NCI-H128 (cell line): ENCODE measurements around the gene GABBR1.

Source experiments
- DNase-seq: peaks from one replicate; lab custom pipeline; 2025; ENCODE audit not compliant: unreplicated experiment; lab: John Stamatoyannopoulos, UW

Gene GABBR1

DNA sequence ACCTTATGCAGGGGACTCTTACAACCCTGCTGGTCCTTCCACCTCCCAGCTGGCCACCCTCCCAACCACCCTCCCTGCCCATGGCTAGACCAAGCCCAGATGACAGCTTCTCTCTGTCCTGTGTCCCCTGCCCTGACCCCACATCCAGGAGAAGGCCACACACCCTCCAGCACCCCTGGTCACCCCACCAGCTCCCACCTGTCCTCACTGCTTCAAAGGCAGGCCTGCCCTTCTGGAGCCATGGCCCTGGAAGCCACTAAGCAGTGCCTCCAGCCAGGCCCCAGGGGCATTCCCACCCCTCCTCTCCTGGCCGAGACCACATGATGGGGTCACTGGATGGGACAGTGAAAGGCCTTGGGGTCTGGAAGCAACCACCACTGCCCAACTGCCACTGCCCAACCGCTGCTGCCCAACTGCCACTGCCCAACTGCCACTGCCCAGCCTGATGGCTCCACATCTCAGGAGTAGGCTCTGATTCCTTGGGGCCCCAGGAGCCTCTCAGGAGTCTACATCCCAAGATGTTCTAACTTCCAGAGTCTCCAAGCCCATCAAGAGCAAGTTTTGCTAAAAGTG lies 103.9 kb downstream of the GABBR1 start:
- no peak for DNase-seq

DNA sequence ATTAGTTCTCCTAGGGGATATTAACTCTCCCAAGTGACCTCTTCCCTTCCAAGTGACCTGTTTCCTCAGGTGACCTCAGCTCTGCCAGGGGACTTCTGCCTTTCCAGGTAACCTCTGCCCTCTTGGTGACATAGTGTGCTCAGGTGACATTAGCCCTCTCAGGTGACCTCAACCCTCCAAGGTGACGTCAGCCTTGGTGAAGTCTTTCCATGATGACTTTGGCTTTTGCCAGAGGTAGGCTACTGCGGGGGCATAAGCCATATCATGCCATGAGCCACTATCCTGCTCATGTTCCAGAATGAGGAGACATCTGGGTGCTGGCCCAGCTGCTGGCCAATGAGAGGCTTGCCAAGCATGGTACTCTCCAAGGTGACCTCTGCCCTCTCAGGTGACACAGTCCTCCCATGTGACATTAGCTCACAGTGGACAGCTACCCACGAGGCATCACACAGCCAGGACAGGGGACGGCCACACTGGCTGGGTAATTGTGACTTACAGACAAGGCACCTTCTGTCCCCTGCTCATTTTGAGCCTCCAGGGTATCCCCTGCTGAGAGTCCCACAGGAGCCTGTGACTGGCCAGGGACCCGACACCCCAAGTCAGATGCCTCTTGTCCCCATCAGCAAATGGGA lies 104.6 kb downstream of the GABBR1 start:
- no peak for DNase-seq

DNA sequence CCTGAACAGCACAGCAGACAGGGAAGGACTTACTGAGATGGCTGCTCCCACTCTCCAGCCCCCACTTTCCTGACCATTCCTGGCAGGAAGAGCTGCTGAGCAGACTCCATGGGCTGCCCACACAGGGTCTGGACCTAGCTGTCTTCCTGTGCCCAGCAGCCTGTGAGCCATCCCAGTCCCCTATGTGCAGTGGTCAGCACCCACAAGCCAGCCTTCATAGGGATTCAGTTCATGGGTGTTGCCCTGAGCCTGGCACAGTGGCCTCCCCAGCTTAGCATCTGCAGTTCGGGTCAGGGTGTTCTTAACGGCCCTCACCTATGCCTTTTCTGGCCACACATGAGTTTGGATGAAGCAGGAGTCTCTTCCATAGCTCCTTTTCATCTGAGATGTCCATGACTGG lies 105.4 kb downstream of the GABBR1 start:
- DNase-seq: no peak

DNA sequence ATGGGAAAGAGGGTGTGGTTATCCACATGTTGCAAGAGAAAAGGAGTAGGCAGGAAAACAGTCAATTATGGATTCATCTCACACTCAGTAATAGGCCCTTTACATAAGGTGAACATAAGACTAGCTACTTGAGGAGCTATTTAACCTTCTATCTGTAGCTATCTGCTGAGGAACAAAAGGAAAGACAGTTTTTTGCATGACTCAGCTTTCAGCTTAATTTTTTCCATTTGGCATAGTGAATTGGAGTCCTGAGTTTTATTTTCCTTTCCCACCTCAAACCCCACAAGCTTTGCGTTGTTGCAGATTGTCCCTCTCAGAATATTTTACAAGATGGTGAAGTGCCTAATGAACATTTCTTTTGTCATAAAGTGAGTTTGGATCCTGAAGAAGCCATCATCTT lies 105.9 kb downstream of the GABBR1 start:
- no peak for DNase-seq

DNA sequence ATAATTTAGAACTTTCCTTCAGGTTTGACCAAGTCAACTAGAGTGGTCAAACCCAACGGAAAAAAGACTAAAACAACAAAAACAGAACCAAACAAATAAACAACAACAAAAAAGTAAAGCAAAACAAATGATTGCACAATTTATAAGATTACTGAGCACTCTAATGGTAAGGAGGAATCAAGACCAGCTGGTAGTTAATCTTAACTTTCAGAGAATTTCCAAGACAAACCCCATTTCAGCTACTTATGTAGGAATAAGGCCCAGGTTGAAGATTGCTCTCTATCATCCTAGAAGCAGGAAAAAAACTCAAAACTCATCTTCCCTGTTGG lies 107.7 kb downstream of the GABBR1 start:
- DNase-seq: no peak

DNA sequence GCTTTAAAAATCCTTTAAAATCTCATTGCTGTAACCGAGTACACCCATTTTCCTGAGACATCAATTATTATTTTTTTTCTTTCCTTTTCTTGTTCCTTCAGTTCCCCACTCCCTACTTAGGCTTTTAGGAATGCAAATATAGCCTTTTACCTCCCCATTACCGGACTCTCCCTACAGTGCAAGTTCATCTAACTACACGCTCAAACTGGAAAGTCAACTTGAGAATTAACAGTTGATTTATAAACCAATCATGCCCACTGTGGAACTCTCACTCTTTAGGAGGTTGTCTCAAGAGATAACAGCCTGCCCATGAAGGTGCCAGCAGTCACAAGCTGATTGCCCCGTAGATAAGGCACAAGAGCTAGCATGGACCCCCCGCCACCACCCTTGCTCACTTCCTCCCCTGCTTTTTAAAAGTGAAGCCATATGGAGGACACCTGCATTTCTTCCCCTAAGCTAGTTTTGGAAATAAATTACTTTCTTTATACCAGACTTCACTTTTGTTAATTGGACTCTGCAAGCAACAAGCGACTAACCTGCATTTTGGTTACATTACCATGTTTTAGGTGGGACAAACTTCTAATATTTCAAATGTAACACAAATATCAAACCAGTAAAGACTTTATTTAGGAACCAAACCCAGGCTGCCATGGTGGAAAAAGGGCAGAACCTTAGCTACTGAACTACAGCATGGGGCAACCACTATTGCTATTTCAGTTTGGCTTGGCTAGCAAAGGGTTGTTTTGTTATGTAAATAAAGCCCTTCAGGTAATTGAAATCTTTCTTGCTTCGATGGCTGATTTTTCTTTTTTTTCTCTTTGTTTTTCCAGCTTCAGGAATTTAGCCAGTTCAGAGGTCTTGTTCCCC lies 108.3 kb downstream of the GABBR1 start:
- no peak for DNase-seq

DNA sequence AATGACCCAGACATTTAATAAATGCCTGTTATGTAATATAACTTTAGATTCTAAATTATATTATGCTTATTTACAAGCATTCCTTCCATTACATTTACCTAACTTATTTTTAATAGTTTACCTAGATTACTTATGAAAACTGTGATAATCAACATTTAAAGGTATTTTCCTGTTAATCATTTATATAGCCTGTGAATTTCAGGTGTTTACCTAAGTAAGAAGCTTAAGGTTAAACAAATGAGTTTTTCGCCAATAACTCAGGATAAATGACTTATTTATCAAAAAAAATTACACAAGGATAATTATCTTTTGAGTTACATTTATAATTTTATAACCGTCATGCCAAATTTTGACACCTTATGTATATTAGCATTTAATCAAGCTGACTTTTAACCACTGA lies 108.9 kb downstream of the GABBR1 start:
- no peak for DNase-seq

DNA sequence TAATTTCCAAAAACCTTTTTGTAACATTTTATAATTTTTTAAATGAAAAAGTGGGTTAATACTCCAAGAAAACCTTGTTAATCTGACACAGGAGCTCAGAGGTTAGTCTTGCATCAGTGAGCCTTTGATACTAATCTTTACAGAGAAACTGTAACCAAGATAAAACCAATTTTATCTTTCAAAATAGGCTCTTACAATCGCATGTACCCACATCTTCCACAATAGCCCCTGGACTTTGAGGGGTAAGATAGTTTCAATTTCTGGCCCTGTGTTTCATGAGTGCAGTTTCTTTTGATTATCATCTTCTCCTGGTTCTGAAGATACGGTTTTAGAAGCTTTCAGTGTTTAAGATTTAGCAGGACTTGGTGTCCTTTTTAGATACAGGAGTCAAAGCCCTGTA lies 110.8 kb downstream of the GABBR1 start:
- no peak for DNase-seq

DNA sequence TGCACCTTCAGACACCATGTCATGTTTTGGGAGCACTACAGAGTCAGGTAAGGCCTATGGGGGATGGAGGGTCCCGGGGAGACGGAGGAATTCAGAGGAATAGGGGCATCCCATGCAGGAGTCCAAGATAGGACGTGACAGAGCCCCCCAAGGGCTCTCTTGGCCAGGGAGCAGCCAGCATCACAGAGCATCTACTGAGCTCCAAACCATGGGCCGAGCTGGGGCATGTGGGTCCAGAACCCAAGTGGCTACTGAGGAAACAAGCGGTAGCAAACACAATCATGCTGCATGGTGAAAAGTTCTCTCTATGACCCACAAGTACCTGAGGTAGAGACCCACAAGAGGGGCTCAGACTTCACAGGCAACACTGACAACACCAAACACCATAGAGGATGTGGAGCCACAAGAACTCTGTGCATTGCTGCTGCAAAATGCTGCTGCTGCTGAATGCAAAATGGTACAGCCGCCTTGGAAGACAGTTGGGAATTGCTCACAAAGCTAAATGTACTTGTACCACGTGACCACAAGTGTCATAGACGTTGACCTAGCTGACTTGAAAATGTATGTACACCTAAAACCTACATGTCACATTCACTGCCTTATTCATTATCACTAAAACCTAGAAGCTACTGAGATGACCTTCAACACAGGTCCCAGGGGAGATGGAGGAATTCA lies 111.8 kb downstream of the GABBR1 start:
- DNase-seq: no peak

DNA sequence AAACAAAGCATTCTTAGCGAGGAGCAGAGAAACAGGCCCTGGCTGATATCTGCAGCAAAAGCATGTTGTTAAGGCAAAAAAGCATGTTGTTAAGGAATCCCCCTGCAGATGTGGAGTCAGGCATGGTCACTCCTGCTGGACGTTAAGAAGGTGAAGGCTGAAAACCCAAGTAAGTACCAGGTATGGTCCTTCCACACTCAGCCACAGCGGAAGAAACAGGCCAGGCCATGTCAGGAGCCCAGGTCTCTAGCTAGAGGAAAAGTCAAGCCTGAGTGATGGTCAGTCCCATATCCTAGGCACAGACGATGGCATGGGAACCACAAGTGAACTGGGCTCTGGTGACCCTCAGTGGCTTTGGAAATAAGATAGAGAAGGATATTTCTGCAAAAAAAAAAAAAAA lies 112.8 kb downstream of the GABBR1 start:
- DNase-seq: no peak

DNA sequence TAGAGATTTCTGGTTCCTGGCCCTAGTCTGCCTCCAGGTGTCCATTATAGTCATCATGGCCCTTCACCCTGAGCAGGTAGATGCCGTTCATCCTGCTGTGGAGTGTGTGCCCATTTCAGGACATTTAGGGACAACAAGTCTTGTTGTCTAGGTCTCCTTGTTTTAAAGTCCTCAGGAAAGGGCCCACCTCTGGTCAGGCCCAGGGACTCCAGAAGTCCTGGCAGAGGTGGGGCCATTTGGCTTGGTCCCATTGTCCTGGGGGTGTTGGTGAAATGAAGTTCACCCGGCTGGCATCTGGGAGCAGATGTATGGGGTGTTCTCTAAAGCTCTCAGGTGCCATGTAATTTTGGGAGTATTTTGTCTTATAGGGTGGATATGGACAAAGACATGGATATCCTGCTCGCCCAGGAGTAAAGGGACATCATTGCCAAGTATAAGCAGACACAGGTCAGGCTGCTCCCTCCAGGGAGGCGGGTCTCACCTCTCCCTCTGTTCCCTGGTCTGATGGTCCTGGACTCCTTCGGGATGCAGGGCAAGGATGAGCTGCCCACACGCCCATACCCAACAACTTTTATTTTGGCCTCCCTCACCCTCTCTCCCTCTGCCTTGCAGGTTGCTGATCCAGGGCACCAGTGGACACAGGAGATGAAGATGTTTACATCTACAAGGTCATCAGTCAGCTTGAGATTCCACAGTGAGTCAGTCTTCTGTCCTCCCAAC lies 113.5 kb downstream of the GABBR1 start:
- DNase-seq: no peak

DNA sequence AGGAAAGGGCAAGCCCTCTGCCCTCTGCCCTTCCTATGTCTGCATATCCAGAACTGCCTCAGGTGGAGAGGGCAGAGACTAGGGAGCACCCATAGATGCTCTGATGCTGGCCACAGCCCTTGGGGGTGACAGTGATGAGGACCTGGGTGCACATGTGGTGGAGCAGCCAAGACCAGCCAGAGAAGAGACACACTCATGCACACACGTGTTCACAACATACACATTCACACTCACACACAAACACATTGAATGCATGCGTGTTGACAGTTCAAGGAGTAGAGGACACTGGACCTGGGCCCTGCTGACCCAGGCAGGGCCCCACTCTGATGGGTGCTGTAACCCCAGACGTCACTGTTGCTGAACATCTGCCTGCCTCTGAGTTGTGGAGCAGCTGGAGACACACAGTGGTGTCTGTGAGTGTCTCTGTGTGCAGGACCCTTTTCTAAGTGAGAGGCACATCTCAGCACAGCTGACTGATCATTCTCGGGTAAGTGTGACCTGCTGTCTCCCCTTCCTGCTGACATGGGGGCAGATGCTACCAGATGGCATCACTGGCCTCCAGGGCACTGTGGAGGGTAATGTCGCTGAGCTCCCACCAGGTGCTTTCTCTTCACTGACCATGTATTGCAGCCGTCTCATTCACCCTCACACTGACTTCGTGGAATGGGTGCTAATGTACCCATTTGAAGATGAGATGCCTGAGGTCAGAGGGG lies 115.1 kb downstream of the GABBR1 start:
- DNase-seq: no peak

DNA sequence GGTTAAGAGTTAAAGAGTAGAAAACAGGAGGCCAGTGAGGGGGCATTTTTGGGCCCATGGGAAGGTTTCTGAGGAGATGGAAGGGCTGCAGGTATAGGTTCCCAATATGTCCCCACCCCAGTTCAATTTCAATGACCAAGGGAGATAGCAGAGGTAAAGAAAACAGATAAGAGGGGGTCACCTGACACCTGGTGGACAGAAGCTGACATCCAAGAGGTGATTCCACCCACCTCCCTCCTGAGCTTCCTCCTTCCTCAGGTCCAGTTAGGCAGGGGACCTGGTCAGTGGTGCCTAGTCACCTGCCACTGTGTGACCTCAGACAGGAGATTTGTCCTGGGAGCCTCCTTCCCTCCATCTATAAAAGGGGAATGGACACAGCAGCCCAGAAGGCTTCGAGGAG lies 115.7 kb downstream of the GABBR1 start:
- no peak for DNase-seq

DNA sequence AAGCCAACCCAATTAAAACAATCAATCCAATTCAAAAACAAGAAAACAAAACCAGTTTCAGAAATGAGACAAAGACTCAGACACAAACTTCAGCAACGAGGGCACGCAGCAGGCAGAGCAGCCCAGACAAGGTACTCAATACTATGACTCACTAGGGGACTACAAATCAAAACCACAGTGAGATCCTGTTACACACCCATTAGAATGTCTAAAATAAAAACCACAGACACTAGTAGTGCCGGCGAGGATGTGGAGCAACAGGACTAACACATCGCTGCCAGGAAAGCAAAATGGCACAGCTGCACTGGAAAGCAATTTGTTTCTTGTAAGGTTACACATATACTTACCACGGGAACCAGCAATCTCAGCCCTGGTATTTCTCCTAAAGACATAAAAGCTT lies 116.9 kb downstream of the GABBR1 start:
- DNase-seq: no peak

DNA sequence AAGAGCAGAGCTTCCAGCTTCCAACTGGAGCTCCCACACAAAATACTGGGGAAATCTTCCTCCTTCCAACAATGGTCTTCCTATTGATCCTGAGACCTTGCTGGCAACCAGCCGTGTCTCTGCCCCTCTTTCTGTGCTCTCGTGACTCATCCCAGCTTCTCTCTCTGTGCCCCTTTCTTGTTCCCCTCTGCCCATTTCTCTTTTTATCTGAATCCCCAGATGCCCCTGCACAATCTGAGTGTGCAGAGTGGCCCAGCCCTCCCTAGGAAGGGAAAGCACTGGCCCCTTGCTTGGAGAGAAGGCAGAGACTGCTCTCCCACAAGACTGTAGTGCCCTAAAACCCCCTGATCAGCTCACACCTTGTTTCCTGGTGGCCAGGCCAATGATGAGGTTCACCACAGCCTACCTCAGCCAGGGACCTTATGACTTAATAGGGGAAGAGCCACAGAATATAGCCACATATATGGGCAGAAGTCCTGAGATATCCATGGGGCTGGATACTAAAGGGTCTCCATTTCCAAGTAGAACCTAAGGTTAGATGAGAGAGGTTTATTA lies 122.2 kb downstream of the GABBR1 start:
- no peak for DNase-seq

DNA sequence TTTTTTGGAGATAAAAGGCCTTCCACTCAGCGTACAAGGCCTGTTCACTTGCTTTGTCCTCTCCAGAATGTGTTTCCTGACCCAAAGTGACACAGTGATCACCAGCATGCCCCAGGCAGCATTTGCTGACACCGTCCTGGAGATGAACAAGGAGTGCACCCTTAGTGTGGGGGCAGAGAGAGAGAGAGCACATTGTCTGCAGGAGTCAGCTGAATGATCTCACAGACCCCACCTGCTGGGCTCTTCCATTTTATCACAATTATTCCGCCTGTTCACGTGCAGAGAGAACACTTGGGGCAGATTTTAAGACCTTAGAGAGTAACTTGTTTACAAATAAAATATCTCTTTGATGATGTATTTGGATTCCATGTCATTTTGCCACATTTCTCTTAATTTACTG lies 122.8 kb downstream of the GABBR1 start:
- DNase-seq: no peak
